ENCODE results near the gene ALG13. TPM values are rescaled to one million over a fixed set of nuclear protein-coding genes. Genes with fewer than 3 reads are reported as not detected.

Gene ALG13
- total and polyA plus RNA-seq, 2 donors (not counting 1 experiment from before 2014, with no cell fraction given) = 138 to 166 TPM

- no peak overlapping the region for H3K9ac ChIP-seq (ENCODE audit: low read length)
- no peaks in the 10 kb centered on the region for H4K20me1 ChIP-seq (ENCODE audit: control insufficient read depth, insufficient read depth, low read length, poor library complexity, severe bottlenecking)
- TF ChIP-seq, protein P1, sequence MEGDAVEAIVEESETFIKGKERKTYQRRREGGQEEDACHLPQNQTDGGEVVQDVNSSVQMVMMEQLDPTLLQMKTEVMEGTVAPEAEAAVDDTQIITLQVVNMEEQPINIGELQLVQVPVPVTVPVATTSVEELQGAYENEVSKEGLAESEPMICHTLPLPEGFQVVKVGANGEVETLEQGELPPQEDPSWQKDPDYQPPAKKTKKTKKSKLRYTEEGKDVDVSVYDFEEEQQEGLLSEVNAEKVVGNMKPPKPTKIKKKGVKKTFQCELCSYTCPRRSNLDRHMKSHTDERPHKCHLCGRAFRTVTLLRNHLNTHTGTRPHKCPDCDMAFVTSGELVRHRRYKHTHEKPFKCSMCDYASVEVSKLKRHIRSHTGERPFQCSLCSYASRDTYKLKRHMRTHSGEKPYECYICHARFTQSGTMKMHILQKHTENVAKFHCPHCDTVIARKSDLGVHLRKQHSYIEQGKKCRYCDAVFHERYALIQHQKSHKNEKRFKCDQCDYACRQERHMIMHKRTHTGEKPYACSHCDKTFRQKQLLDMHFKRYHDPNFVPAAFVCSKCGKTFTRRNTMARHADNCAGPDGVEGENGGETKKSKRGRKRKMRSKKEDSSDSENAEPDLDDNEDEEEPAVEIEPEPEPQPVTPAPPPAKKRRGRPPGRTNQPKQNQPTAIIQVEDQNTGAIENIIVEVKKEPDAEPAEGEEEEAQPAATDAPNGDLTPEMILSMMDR (IDR thresholded peaks at IDR 0.05) = no peak
- TF ChIP-seq EZH2 (IDR thresholded peaks at IDR 0.05; ENCODE audit: borderline replicate concordance, insufficient read depth, low read depth, low read length, poor library complexity, severe bottlenecking) = no peak
- no peak overlapping the region for H3K27ac ChIP-seq (ENCODE audit: low read length in 2 of 2)
- no peaks in the 10 kb centered on the region for H3K9me3 ChIP-seq (ENCODE audit: control extremely low read depth in 1 of 3, control insufficient read depth in 2 of 3, insufficient read depth in 1 of 3, low read length in 2 of 3)
- ATAC-seq (ENCODE audit: low read depth) = no peak
- H3K27me3 Mint-ChIP-seq = no peaks in the 10 kb centered on the region
- no peaks in the 10 kb centered on the region for H3K27me3 ChIP-seq (replicated peaks in 1 of 4; ENCODE audit: control extremely low read depth in 1 of 4, control insufficient read depth in 3 of 4, insufficient read depth in 4 of 4, low read length in 3 of 4)
- no peaks in the 10 kb centered on the region for H3K79me2 ChIP-seq (ENCODE audit: control insufficient read depth, insufficient read depth, low read length)
- H3K36me3 ChIP-seq (replicated peaks in 1 of 2; ENCODE audit: control extremely low read depth in 1 of 2, control insufficient read depth in 1 of 2, extremely low read depth in 1 of 2, insufficient read depth in 2 of 2, low read length in 1 of 2) = no peaks in the 10 kb centered on the region
- no peak overlapping the region for H3K4me3 Mint-ChIP-seq
- WGBS (ENCODE audit: insufficient coverage) = no CpG with 5 or more reads among the region's 1 CpG
- peaks cover 13% of the 10 kb centered on the region for H3K4me1 Mint-ChIP-seq
- POLR2A ChIA-PET = no interaction called here
- intact Hi-C loops (cut with micrococcal nuclease) = no loop called here
- H3K4me3 ChIP-seq (ENCODE audit: control extremely low read depth in 1 of 5, extremely low read depth in 1 of 5, insufficient read depth in 1 of 5, low read depth in 2 of 5, low read length in 4 of 5) = no peak overlapping the region
- H3K9me3 Mint-ChIP-seq (ENCODE audit: insufficient read depth) = no peaks in the 10 kb centered on the region
- H3K4me2 ChIP-seq (replicated peaks; ENCODE audit: low read depth, low read length, poor library complexity, severe bottlenecking) = no peak overlapping the region
- no peak overlapping the region for H2AFZ ChIP-seq (ENCODE audit: insufficient read depth, low read depth, low read length, poor library complexity, severe bottlenecking)
- DNase-seq = no peak
- CTCF ChIA-PET = no interaction called here
- H3K27ac Mint-ChIP-seq = peak overlapping the region; percentile 32
- H3K4me1 ChIP-seq (ENCODE audit: control insufficient read depth in 2 of 2, insufficient read depth in 2 of 2, low read length in 2 of 2) = peaks cover 7% of the 10 kb centered on the region in 2 donors
Measured at GRCh38 chrX:111661241-111661640, 19.7 kb upstream of the ALG13 start.

- no peak overlapping the region for H3K4me3 ChIP-seq (ENCODE audit: control extremely low read depth in 1 of 5, extremely low read depth in 1 of 5, insufficient read depth in 1 of 5, low read depth in 2 of 5, low read length in 4 of 5)
- TF ChIP-seq, protein P1 (IDR thresholded peaks at IDR 0.05) = no peak
- TF ChIP-seq EZH2 (IDR thresholded peaks at IDR 0.05; ENCODE audit: borderline replicate concordance, insufficient read depth, low read depth, low read length, poor library complexity, severe bottlenecking) = no peak
- no CpG with 5 or more reads among the region's 3 CpGs for WGBS (ENCODE audit: insufficient coverage)
- H3K27ac Mint-ChIP-seq = no peak overlapping the region
- H3K27ac ChIP-seq (ENCODE audit: low read length in 2 of 2) = no peak overlapping the region
- no peaks in the 10 kb centered on the region for H3K27me3 Mint-ChIP-seq
- H2AFZ ChIP-seq (ENCODE audit: insufficient read depth, low read depth, low read length, poor library complexity, severe bottlenecking) = no peak overlapping the region
- H3K4me1 Mint-ChIP-seq = peaks cover 13% of the 10 kb centered on the region
- no peak overlapping the region for H3K4me3 Mint-ChIP-seq
- no peak overlapping the region for H3K4me2 ChIP-seq (replicated peaks; ENCODE audit: low read depth, low read length, poor library complexity, severe bottlenecking)
- no peak for ATAC-seq (ENCODE audit: low read depth)
- no peak overlapping the region for H3K9ac ChIP-seq (ENCODE audit: low read length)
- peaks cover 7% of the 10 kb centered on the region in 2 donors for H3K4me1 ChIP-seq (ENCODE audit: control insufficient read depth in 2 of 2, insufficient read depth in 2 of 2, low read length in 2 of 2)
- no peaks in the 10 kb centered on the region for H4K20me1 ChIP-seq (ENCODE audit: control insufficient read depth, insufficient read depth, low read length, poor library complexity, severe bottlenecking)
- H3K9me3 Mint-ChIP-seq (ENCODE audit: insufficient read depth) = no peaks in the 10 kb centered on the region
- peak; percentile 12 for DNase-seq
- H3K27me3 ChIP-seq (replicated peaks in 1 of 4; ENCODE audit: control extremely low read depth in 1 of 4, control insufficient read depth in 3 of 4, insufficient read depth in 4 of 4, low read length in 3 of 4) = no peaks in the 10 kb centered on the region
- intact Hi-C loops (cut with micrococcal nuclease) = no loop called here
- H3K36me3 ChIP-seq (replicated peaks in 1 of 2; ENCODE audit: control extremely low read depth in 1 of 2, control insufficient read depth in 1 of 2, extremely low read depth in 1 of 2, insufficient read depth in 2 of 2, low read length in 1 of 2) = no peaks in the 10 kb centered on the region
- no peaks in the 10 kb centered on the region for H3K79me2 ChIP-seq (ENCODE audit: control insufficient read depth, insufficient read depth, low read length)
- H3K9me3 ChIP-seq (ENCODE audit: control extremely low read depth in 1 of 3, control insufficient read depth in 2 of 3, insufficient read depth in 1 of 3, low read length in 2 of 3) = no peaks in the 10 kb centered on the region
- ChIA-PET CTCF (no interaction called here), POLR2A (no interaction called here)
Measured at GRCh38 chrX:111662292-111662691, 18.7 kb upstream of the ALG13 start.

All from B cell (primary cell).